H1 (cell line): Measurements from ENCODE around the gene TIMM22. TPM values are rescaled to one million over a fixed set of nuclear protein-coding genes. Genes with fewer than 3 reads are reported as not detected.

ENCODE experiments used
- CTCF ChIA-PET: fragments of 300-600 bp; sonication (Branson Sonifier 250); formaldehyde crosslinking; loops from one replicate; lab custom pipeline; 2021; ENCODE audit not compliant: partially characterized antibody; lab: Charles Lee
- POLR2A ChIA-PET: fragments of 300-600 bp; sonication (Branson Sonifier 250); formaldehyde crosslinking; loops from one replicate; lab custom pipeline; 2021; ENCODE audit warnings: inconsistent platforms; ENCODE audit not compliant: partially characterized antibody; lab: Charles Lee
- DNase-seq, 2 experiments: peaks; one replicate each; pipeline versions ENCODE4 v3.0.0 to v3.0.0-alpha.2; 2010 to 2022; ENCODE audit warnings: low spot score in 2 of 2, low read depth in 1 of 2, mixed read lengths in 1 of 2
- FAIRE-seq: peaks from 2 replicates; lab custom pipeline; 2011; peaks lifted over from hg19 to GRCh38; lab: Jason Lieb, UNC
- H2AFZ ChIP-seq: 2 replicates; pipeline ENCODE4 v1.8.1; 2012; ENCODE audit warnings: low read length, inconsistent platforms
- H2AK5ac ChIP-seq: 2 replicates; pipeline ENCODE4 v1.6.1; 2013; ENCODE audit warnings: low read depth, low read length
- H2BK120ac ChIP-seq: replicated peaks from 2 replicates; pipeline ENCODE3; 2013; ENCODE audit warnings: low read depth, low read length, inconsistent platforms
- H2BK12ac ChIP-seq: 2 replicates; pipeline ENCODE4 v1.6.1; 2013; ENCODE audit warnings: low read depth, low read length
- H2BK15ac ChIP-seq: 2 replicates; pipeline ENCODE4 v1.6.1; 2013; ENCODE audit warnings: low read length
- H2BK20ac ChIP-seq: 2 replicates; pipeline ENCODE4 v1.6.1; 2013; ENCODE audit warnings: low read length
- H2BK5ac ChIP-seq: 2 replicates; pipeline ENCODE4 v1.6.1; 2013; ENCODE audit warnings: low read depth, low read length
- H3K14ac ChIP-seq: 2 replicates; pipeline ENCODE4 v1.6.1; 2013; ENCODE audit warnings: inconsistent platforms; ENCODE audit not compliant: insufficient read length
- H3K18ac ChIP-seq: 2 replicates; pipeline ENCODE4 v1.6.1; 2013; ENCODE audit warnings: low read length; ENCODE audit errors: extremely low read depth
- H3K23ac ChIP-seq: 2 replicates; pipeline ENCODE4 v1.6.1; 2013; ENCODE audit warnings: inconsistent platforms; ENCODE audit not compliant: insufficient read length
- H3K23me2 ChIP-seq: 2 replicates; pipeline ENCODE4 v1.6.1; 2013; ENCODE audit warnings: low read depth, low read length
- H3K27ac ChIP-seq: 2 replicates; pipeline ENCODE4 v1.6.1; 2011; ENCODE audit warnings: low read depth, low read length, inconsistent platforms
- H3K27me3 ChIP-seq, 4 experiments: replicated peaks in 1 of 4; 1 replicate in 1 of 4; 2 replicates in 3 of 4; pipeline versions ENCODE4 v1.6.1 to v1.8.1; 2011 to 2013; ENCODE audit warnings: low read length in 3 of 4, mild to moderate bottlenecking in 3 of 4, inconsistent platforms in 2 of 4, mixed read lengths in 2 of 4, moderate library complexity in 1 of 4; ENCODE audit not compliant: control insufficient read depth in 3 of 4, insufficient read depth in 3 of 4; ENCODE audit errors: extremely low read depth in 1 of 4
- H3K36me3 ChIP-seq, 4 experiments: 2 replicates each; pipeline versions ENCODE4 v1.6.1 to v1.8.1; 2011 to 2013; ENCODE audit warnings: mild to moderate bottlenecking in 4 of 4, low read length in 3 of 4, moderate library complexity in 2 of 4, control low read depth in 1 of 4, inconsistent platforms in 1 of 4; ENCODE audit not compliant: insufficient read depth in 4 of 4, control insufficient read depth in 2 of 4
- H3K4ac ChIP-seq: replicated peaks from 2 replicates; pipeline ENCODE3; 2013; ENCODE audit warnings: low read length, low read depth, mixed read lengths, inconsistent platforms; ENCODE audit not compliant: insufficient read length
- H3K4me1 ChIP-seq, 4 experiments: replicated peaks in 1 of 4; 1 replicate in 1 of 4; 2 replicates in 3 of 4; pipeline versions ENCODE4 v1.6.1 to v1.8.1; 2011 to 2013; ENCODE audit warnings: low read length in 3 of 4, inconsistent platforms in 2 of 4, mixed read lengths in 1 of 4; ENCODE audit not compliant: insufficient read depth in 4 of 4, control insufficient read depth in 3 of 4
- H3K4me2 ChIP-seq, 2 experiments: 2 replicates each; pipeline versions ENCODE4 v1.6.1 to v1.8.1; 2011 to 2013; ENCODE audit warnings: low read depth in 2 of 2, low read length in 2 of 2, control low read depth in 1 of 2, inconsistent platforms in 1 of 2, mild to moderate bottlenecking in 1 of 2; ENCODE audit not compliant: insufficient read depth in 1 of 2
- H3K4me3 ChIP-seq, 4 experiments: fragments of 200-600, 300-600 bp in 1 of 4; sonication (generic), shearing (Covaris generic), sonication (Bioruptor Twin) in 1 of 4; 2 replicates each; pipeline versions ENCODE4 v1.5.1 to v1.8.1; 2011 to 2016; ENCODE audit warnings: low read length in 4 of 4, low read depth in 3 of 4, control low read depth in 2 of 4, inconsistent platforms in 2 of 4, mild to moderate bottlenecking in 2 of 4, mixed read lengths in 1 of 4, moderate library complexity in 1 of 4; ENCODE audit not compliant: insufficient read depth in 2 of 4; ENCODE audit errors: extremely low read depth in 1 of 4
- H3K56ac ChIP-seq: replicated peaks from 2 replicates; pipeline ENCODE3; 2013; ENCODE audit warnings: low read depth, mild to moderate bottlenecking, mixed read lengths, low read length, inconsistent platforms; ENCODE audit not compliant: insufficient read length
- H3K79me1 ChIP-seq: 2 replicates; pipeline ENCODE4 v1.6.1; 2013; ENCODE audit warnings: low read depth, low read length, control low read depth
- H3K79me2 ChIP-seq, 2 experiments: 2 replicates each; pipeline versions ENCODE4 v1.6.1 to v1.8.1; 2012 to 2013; ENCODE audit warnings: low read length in 2 of 2, mild to moderate bottlenecking in 2 of 2, inconsistent platforms in 1 of 2; ENCODE audit not compliant: insufficient read depth in 2 of 2, control insufficient read depth in 1 of 2
- H3K9ac ChIP-seq, 4 experiments: replicated peaks in 1 of 4; 1 replicate in 1 of 4; 2 replicates in 3 of 4; pipeline versions ENCODE4 v1.6.1 to v1.8.1; 2011 to 2013; ENCODE audit warnings: low read depth in 3 of 4, low read length in 3 of 4, control low read depth in 2 of 4, mild to moderate bottlenecking in 2 of 4, moderate library complexity in 2 of 4, inconsistent platforms in 1 of 4; ENCODE audit errors: extremely low read depth in 1 of 4
- H3K9me3 ChIP-seq, 2 experiments: 2 replicates each; pipeline versions ENCODE4 v1.6.1 to v1.8.1; 2012 to 2013; ENCODE audit warnings: mild to moderate bottlenecking in 2 of 2, moderate library complexity in 2 of 2, control low read depth in 1 of 2, inconsistent platforms in 1 of 2, low read depth in 1 of 2, low read length in 1 of 2, mixed read lengths in 1 of 2; ENCODE audit not compliant: insufficient read depth in 2 of 2
- H4K20me1 ChIP-seq, 2 experiments: replicated peaks in 1 of 2; 2 replicates each; pipeline versions ENCODE3 to v1.8.1; 2011 to 2013; ENCODE audit warnings: inconsistent platforms in 2 of 2, low read length in 2 of 2, mild to moderate bottlenecking in 1 of 2; ENCODE audit not compliant: insufficient read depth in 2 of 2, control insufficient read depth in 1 of 2
- H4K5ac ChIP-seq: 2 replicates; pipeline ENCODE4 v1.6.1; 2013; ENCODE audit warnings: low read length, low read depth, mixed read lengths, inconsistent platforms; ENCODE audit not compliant: insufficient read length
- H4K8ac ChIP-seq: 2 replicates; pipeline ENCODE4 v1.8.0; 2013; ENCODE audit warnings: mild to moderate bottlenecking, moderate library complexity, low read length, inconsistent platforms; ENCODE audit not compliant: insufficient read depth; ENCODE audit errors: extremely low read depth
- H4K91ac ChIP-seq: replicated peaks from 2 replicates; pipeline ENCODE3; 2013; ENCODE audit warnings: low read length, mixed read lengths, inconsistent platforms; ENCODE audit not compliant: insufficient read length
- CHD2 ChIP-seq: IDR thresholded peaks from 2 replicates; pipeline ENCODE4 v1.6.1; 2012; ENCODE audit warnings: low read length, improper control_type of control experiment
- KDM1A ChIP-seq: fragments of 200-600, 300-600 bp; sonication (generic); IDR thresholded peaks from 2 replicates; pipeline ENCODE4 v1.7.1; 2016; ENCODE audit warnings: mild to moderate bottlenecking, low read length, borderline replicate concordance
- NANOG ChIP-seq: IDR thresholded peaks from 2 replicates; pipeline ENCODE4 v1.6.1; 2011; ENCODE audit warnings: low read length, low read depth, mild to moderate bottlenecking, inconsistent platforms; ENCODE audit not compliant: insufficient read depth, poor library complexity, severe bottlenecking
- RBBP5 ChIP-seq: IDR thresholded peaks from 2 replicates; pipeline ENCODE4 v1.7.1; 2012; ENCODE audit warnings: low read depth, mild to moderate bottlenecking, inconsistent platforms, low read length, moderate library complexity, borderline replicate concordance
- RNF2 ChIP-seq: fragments of 200-900, 300-1000 bp; sonication (generic); IDR thresholded peaks from 2 replicates; pipeline ENCODE4 v1.7.1; 2016; ENCODE audit warnings: borderline replicate concordance, low read depth, mild to moderate bottlenecking, antibody characterized with exemption, low read length; ENCODE audit not compliant: poor library complexity, severe bottlenecking; ENCODE audit errors: missing control alignments
- YY1 ChIP-seq: IDR thresholded peaks from 2 replicates; pipeline ENCODE4 v1.6.1; 2011; ENCODE audit warnings: low read depth, mild to moderate bottlenecking, low read length
- ZNF274 ChIP-seq: IDR thresholded peaks from 2 replicates; pipeline ENCODE4 v1.7.0; 2012; ENCODE audit warnings: low read length, borderline replicate concordance; ENCODE audit errors: extremely low read depth
- WGBS, 2 experiments: shearing (Covaris generic) in 1 of 2; methylation state at CpG; one replicate each; pipeline versions ENCODE4 v1.1.6 to v1.1.7; 2013 to 2015; ENCODE audit warnings: low lambda C conversion rate in 2 of 2, mixed read lengths in 2 of 2, inconsistent platforms in 1 of 2, low coverage in 1 of 2, missing lambda C conversion rate in 1 of 2; ENCODE audit not compliant: insufficient replicate concordance in 2 of 2, insufficient coverage in 1 of 2, insufficient read length in 1 of 2; ENCODE audit errors: extremely low coverage in 1 of 2, missing lambda C conversion rate in 1 of 2; 5-methylcytosine and 5-hydroxymethylcytosine counted together
- polyA plus RNA-seq, 7 experiments: library from polyadenylated mRNA; depleted of rRNA in 3 of 7; stranded (reverse) in 5 of 7; unstranded in 2 of 7; fragments of >200 nt in 5 of 7; fragments of 200-250 nt in 2 of 7; gene quantifications; 1 replicate in 5 of 7; 2 replicates in 1 of 7; 4 replicates in 1 of 7; pipeline versions ENCODE4 v1.2.1 to v1.2.3, GENCODE V29; 2011 to 2013; ENCODE audit warnings: missing spikeins in 2 of 7, mixed read lengths in 2 of 7
- total RNA-seq: library from RNA; stranded (reverse); fragmentation: NEBNext Ultra II Directional; extraction: Animal tissue kit (Norgen Biotek cat#: 25700); gene quantifications from 2 replicates; pipeline ENCODE4 v1.2.1, GENCODE V29; 2021
- TF ChIP-seq, protein P1 (sequence below): IDR thresholded peaks from 2 replicates; pipeline ENCODE4 v1.6.1; 2012; ENCODE audit warnings: low read length, inconsistent platforms

TIMM22 gene
- total and polyA plus RNA-seq, 2 of the 8 experiments (the other 6 are each of a cell fraction or from before 2014, with no cell fraction given), result 13.8 to 17.4 TPM

DNA sequence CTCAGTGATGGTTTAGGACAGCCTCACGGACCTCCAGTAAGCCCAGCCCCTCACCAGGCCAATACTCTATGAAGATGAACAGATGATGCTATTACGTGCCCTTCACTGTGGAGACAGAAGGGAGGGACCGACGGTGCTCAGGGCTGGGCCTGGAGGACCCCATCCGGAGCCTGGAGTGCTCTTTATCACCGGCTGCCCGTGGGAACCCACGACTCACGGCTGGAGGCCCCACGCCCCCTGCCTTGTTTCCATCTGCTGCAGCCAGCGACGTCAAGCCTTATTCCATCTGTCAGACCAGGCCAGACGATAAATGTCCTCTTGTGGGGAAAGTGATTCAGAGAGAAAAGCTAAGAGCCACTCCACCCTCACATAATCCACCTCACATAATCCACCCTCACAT lies 4.0 kb upstream of the TIMM22 start:
- no peak overlapping the region for H2BK12ac ChIP-seq
- H4K91ac ChIP-seq, result no peak overlapping the region
- no peak overlapping the region for H2BK15ac ChIP-seq
- TF ChIP-seq NANOG, result no peak
- no peak for TF ChIP-seq CHD2
- no peak for TF ChIP-seq ZNF274
- TF ChIP-seq YY1, result no peak
- no peak for TF ChIP-seq RNF2
- TF ChIP-seq, protein P1, sequence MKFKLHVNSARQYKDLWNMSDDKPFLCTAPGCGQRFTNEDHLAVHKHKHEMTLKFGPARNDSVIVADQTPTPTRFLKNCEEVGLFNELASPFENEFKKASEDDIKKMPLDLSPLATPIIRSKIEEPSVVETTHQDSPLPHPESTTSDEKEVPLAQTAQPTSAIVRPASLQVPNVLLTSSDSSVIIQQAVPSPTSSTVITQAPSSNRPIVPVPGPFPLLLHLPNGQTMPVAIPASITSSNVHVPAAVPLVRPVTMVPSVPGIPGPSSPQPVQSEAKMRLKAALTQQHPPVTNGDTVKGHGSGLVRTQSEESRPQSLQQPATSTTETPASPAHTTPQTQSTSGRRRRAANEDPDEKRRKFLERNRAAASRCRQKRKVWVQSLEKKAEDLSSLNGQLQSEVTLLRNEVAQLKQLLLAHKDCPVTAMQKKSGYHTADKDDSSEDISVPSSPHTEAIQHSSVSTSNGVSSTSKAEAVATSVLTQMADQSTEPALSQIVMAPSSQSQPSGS, result no peak
- TF ChIP-seq KDM1A, result no peak
- no peak for TF ChIP-seq RBBP5
- WGBS, 2 experiments, result 93% methylated on average over 13 of the region's 13 CpGs; no CpG with 5 or more reads in 1 of the 2 experiments
- no peaks in the 10 kb centered on the region for H4K20me1 ChIP-seq
- POLR2A ChIA-PET, result interaction anchor here (0.8 kb wide), 1 partner anchor 12 kb away, joined by 3 read pairs; no protein-coding TSS in a partner anchor
- H3K27ac ChIP-seq, result no peak overlapping the region
- H3K56ac ChIP-seq, result no peak overlapping the region
- H2BK5ac ChIP-seq, result no peak overlapping the region
- H3K4ac ChIP-seq, result no peak overlapping the region
- H2AFZ ChIP-seq, result no peak overlapping the region
- no peak overlapping the region for H3K4me2 ChIP-seq
- no peak overlapping the region for H3K23ac ChIP-seq
- H4K8ac ChIP-seq, result no peak overlapping the region
- no peaks in the 10 kb centered on the region for H3K9me3 ChIP-seq
- no peak overlapping the region for H3K14ac ChIP-seq
- no peaks in the 10 kb centered on the region; a peak in 1 of 7 replicates for H3K27me3 ChIP-seq
- H2AK5ac ChIP-seq, result no peak overlapping the region
- no peak overlapping the region for H3K18ac ChIP-seq
- H3K4me3 ChIP-seq, result no peak overlapping the region
- no peak overlapping the region for H3K9ac ChIP-seq
- no peak overlapping the region for H4K5ac ChIP-seq
- peaks cover 9% of the 10 kb centered on the region; the same call in 1 of the 2 replicates for H3K23me2 ChIP-seq
- DNase-seq, result no peak
- 0 out of 2 replicates have a peak, but pooled peaks cover under 1% of the 10 kb centered on the region for H3K79me1 ChIP-seq
- FAIRE-seq, result no peak
- no peaks in the 10 kb centered on the region for H3K36me3 ChIP-seq
- H3K79me2 ChIP-seq, result peaks cover 0 to 8% of the 10 kb centered on the region in 2 experiments; a peak in 2 of 4 replicates
- H3K4me1 ChIP-seq, result peaks cover 0 to 2% (median 0%) of the 10 kb centered on the region in 4 experiments; a peak in 2 of 7 replicates
- CTCF ChIA-PET, result interaction anchor here (0.6 to 1.5 kb wide), 3 partner anchors 12 to 198 kb away, joined by 3 to 10 read pairs (median 4); partner anchors contain the start of gene NXN
- H2BK120ac ChIP-seq, result no peak overlapping the region
- H2BK20ac ChIP-seq, result no peak overlapping the region
